MM.1S (cell line): ENCODE data around the gene BLOC1S1.

Experiments used
- DNase-seq: peaks from one replicate; pipeline ENCODE4 v3.0.0-alpha.2; 2015
- H2AFZ ChIP-seq: fragments of 300-600 bp; sonication (generic); 2 replicates; pipeline ENCODE4 v1.6.0; 2016; ENCODE audit warnings: antibody characterized with exemption, low read length
- H3F3A ChIP-seq: fragments of 300-600 bp; sonication (generic); 2 replicates; pipeline ENCODE4 v1.6.1; 2016; ENCODE audit warnings: mild to moderate bottlenecking, antibody characterized with exemption, low read length, moderate library complexity, mixed read lengths; ENCODE audit not compliant: insufficient read depth
- H3K27ac ChIP-seq: fragments of 300-600 bp; sonication (generic); 2 replicates; pipeline ENCODE4 v1.5.1; 2016; ENCODE audit warnings: mild to moderate bottlenecking, low read length
- H3K27me3 ChIP-seq: fragments of 300-600 bp; sonication (generic); replicated peaks from 2 replicates; pipeline ENCODE4 v1.6.0; 2016; ENCODE audit warnings: low read length; ENCODE audit not compliant: insufficient read depth
- H3K36me3 ChIP-seq: fragments of 300-600 bp; sonication (generic); replicated peaks from 2 replicates; pipeline ENCODE4 v1.6.1; 2016; ENCODE audit warnings: mild to moderate bottlenecking, low read length, mixed read lengths; ENCODE audit not compliant: insufficient read depth
- H3K4me1 ChIP-seq: fragments of 300-600 bp; sonication (generic); 2 replicates; pipeline ENCODE4 v1.6.1; 2016; ENCODE audit warnings: low read length, mixed read lengths
- H3K4me2 ChIP-seq: fragments of 300-600 bp; sonication (generic); 2 replicates; pipeline ENCODE4 v1.6.0; 2016; ENCODE audit warnings: low read depth, low read length
- H3K4me3 ChIP-seq: fragments of 300-600 bp; sonication (generic); 2 replicates; pipeline ENCODE4 v1.5.1; 2016; ENCODE audit warnings: low read length, mixed read lengths
- H3K79me2 ChIP-seq: fragments of 300-600 bp; sonication (generic); 2 replicates; pipeline ENCODE4 v1.6.1; 2016; ENCODE audit warnings: mixed run types, low read length, mixed read lengths
- H3K9ac ChIP-seq: fragments of 300-600 bp; sonication (generic); 2 replicates; pipeline ENCODE4 v1.6.1; 2016; ENCODE audit warnings: low read length, mixed read lengths
- H3K9me2 ChIP-seq: fragments of 300-600 bp; sonication (generic); replicated peaks from 2 replicates; pipeline ENCODE4 v1.6.1; 2016; ENCODE audit warnings: mild to moderate bottlenecking, low read length, mixed read lengths; ENCODE audit not compliant: insufficient read depth
- H3K9me3 ChIP-seq: fragments of 300-600 bp; sonication (generic); replicated peaks from 2 replicates; pipeline ENCODE4 v1.6.1; 2016; ENCODE audit warnings: mild to moderate bottlenecking, low read length, mixed read lengths; ENCODE audit not compliant: insufficient read depth
- H4K20me1 ChIP-seq: fragments of 300-600 bp; sonication (generic); 2 replicates; pipeline ENCODE4 v1.6.1; 2016; ENCODE audit warnings: mild to moderate bottlenecking, low read length, moderate library complexity, mixed read lengths; ENCODE audit not compliant: insufficient read depth
- CTCF ChIP-seq: fragments of 300-600 bp; sonication (generic); IDR thresholded peaks from 2 replicates; pipeline ENCODE4 v1.5.1; 2016; ENCODE audit warnings: antibody characterized with exemption, low read length, mixed read lengths
- EZH2 ChIP-seq: fragments of 300-600 bp; sonication (generic); optimal IDR thresholded peaks from 2 replicates; pipeline ENCODE3; 2017; ENCODE audit warnings: low read depth, mild to moderate bottlenecking, antibody characterized with exemption, low read length, mixed read lengths
- EZH2phosphoT487 ChIP-seq: fragments of 300-600 bp; sonication (generic); IDR thresholded peaks from 2 replicates; pipeline ENCODE4 v1.6.1; 2018; ENCODE audit warnings: antibody characterized with exemption, low read length

BLOC1S1 gene

GRCh38 chr12:55726971-55727370 lies 11.1 kb downstream of the BLOC1S1 start:
- Histone ChIP-seq H3K9me3 (no peaks in the 10 kb centered on the region), H3F3A (no peaks in the 10 kb centered on the region), H3K27me3 (no peaks in the 10 kb centered on the region), H3K4me2 (no peak overlapping the region), H3K9me2 (no peaks in the 10 kb centered on the region), H3K27ac (no peak overlapping the region), H2AFZ (no peak overlapping the region), H4K20me1 (no peaks in the 10 kb centered on the region), H3K36me3 (no peaks in the 10 kb centered on the region), H3K79me2 (peaks cover 15% of the 10 kb centered on the region), H3K4me1 (peaks cover 16% of the 10 kb centered on the region), H3K9ac (no peak overlapping the region), H3K4me3 (no peak overlapping the region)
- no peak for DNase-seq
- no peak for TF ChIP-seq CTCF
- TF ChIP-seq EZH2 = no peak
- no peak for TF ChIP-seq EZH2phosphoT487

GRCh38 chr12:55727643-55728185 lies 11.9 kb downstream of the BLOC1S1 start:
- no peak for DNase-seq
- H4K20me1 ChIP-seq = no peaks in the 10 kb centered on the region
- H3K9me3 ChIP-seq = no peaks in the 10 kb centered on the region
- H3K9ac ChIP-seq = peak overlapping the region; percentile 77; the same call in 1 of the 2 replicates
- H3K27ac ChIP-seq = no peak overlapping the region
- H3K4me3 ChIP-seq = peak overlapping the region; percentile 81
- H3K79me2 ChIP-seq = peaks cover 15% of the 10 kb centered on the region
- peaks cover 16% of the 10 kb centered on the region for H3K4me1 ChIP-seq
- no peaks in the 10 kb centered on the region for H3F3A ChIP-seq
- no peak for TF ChIP-seq CTCF
- TF ChIP-seq EZH2phosphoT487 = no peak
- no peak for TF ChIP-seq EZH2
- no peaks in the 10 kb centered on the region for H3K27me3 ChIP-seq
- H3K36me3 ChIP-seq = no peaks in the 10 kb centered on the region
- H3K4me2 ChIP-seq = peak overlapping the region; percentile 69
- peak overlapping the region; percentile 75; the same call in 1 of the 2 replicates for H2AFZ ChIP-seq
- H3K9me2 ChIP-seq = no peaks in the 10 kb centered on the region

GRCh38 chr12:55728186-55728938 lies 12.5 kb downstream of the BLOC1S1 start:
- Histone ChIP-seq H3K9me3 (no peaks in the 10 kb centered on the region), H3K4me2 (peak overlapping the region; percentile 69), H3K27me3 (no peaks in the 10 kb centered on the region), H3K27ac (no peak overlapping the region), H2AFZ (peak overlapping the region; percentile 75), H3K9me2 (no peaks in the 10 kb centered on the region), H3K36me3 (no peaks in the 10 kb centered on the region), H3K4me1 (peaks cover 16% of the 10 kb centered on the region), H3K79me2 (peaks cover 15% of the 10 kb centered on the region), H3K9ac (peak overlapping the region; percentile 77; the same call in 1 of the 2 replicates), H3F3A (no peaks in the 10 kb centered on the region), H3K4me3 (peak overlapping the region; percentile 81), H4K20me1 (no peaks in the 10 kb centered on the region)
- DNase-seq = no peak
- TF ChIP-seq EZH2phosphoT487 = no peak
- TF ChIP-seq EZH2 = no peak
- TF ChIP-seq CTCF = no peak
